Thyroid gland (tissue), 4 donors: Measurements from ENCODE around the gene SREK1IP1.

Source experiments
- CTCF ChIP-seq, 6 experiments: fragments of 200-600 bp in 3 of 6; fragments of 450-650 bp in 3 of 6; sonication (generic) in 3 of 6; IDR thresholded peaks; one replicate each; pipeline ENCODE4 v1.5.1; 2016 to 2019; ENCODE audit warnings: antibody characterized with exemption in 6 of 6, mild to moderate bottlenecking in 2 of 6, inconsistent platforms in 1 of 6, moderate library complexity in 1 of 6
- POLR2A ChIP-seq, 2 donors: fragments of 450-650 bp; IDR thresholded peaks; one replicate each; pipeline ENCODE4 v1.6.1; 2017; ENCODE audit warnings: antibody characterized with exemption in 2 of 2, mild to moderate bottlenecking in 2 of 2, moderate library complexity in 1 of 2

GRCh38 chr5:64690417-64691151 lies 77.9 kb downstream of the SREK1IP1 start, which contains the start of gene SHISAL2B:
- TF ChIP-seq CTCF (IDR thresholded peaks at IDR 0.05) (no peak), POLR2A (IDR thresholded peaks at IDR 0.05) (no peak)
